Measurements from ENCODE around the gene RFX4. TPM values are rescaled to one million over a fixed set of nuclear protein-coding genes. Genes with fewer than 3 reads are reported as not detected.

RFX4 gene
- total RNA-seq, result not detected

GRCh38 chr12:106582641-106583230 lies at the start of gene RFX4:
TSS of gene RFX4 (plus strand) at chr12:106583004. CDS start at chr12:106583321, 317 bp downstream.
- Histone ChIP-seq H3K4me3 (peak within 1 kb of the TSS in 3 of 4 donors; percentile 21 to 42 (median 30)), H3K27ac (no peak within 1 kb of the TSS), H3K27me3 (peaks cover 4 to 72% (median 45%) of the 10 kb centered on the region in 4 donors), H3K9me3 (no peaks in the 10 kb centered on the region), H3K36me3 (no peaks in the 10 kb centered on the region), H3K4me1 (peaks cover 17 to 65% (median 40%) of the 10 kb centered on the region in 4 donors)
- WGBS, 2 donors, result 3% methylated on average over 25 to 28 of the region's 29 CpGs
- TF ChIP-seq POLR2AphosphoS5 (IDR thresholded peaks at IDR 0.05), result no peak
- TF ChIP-seq POLR2A (IDR thresholded peaks at IDR 0.05), result no peak
- TF ChIP-seq, protein P1, sequence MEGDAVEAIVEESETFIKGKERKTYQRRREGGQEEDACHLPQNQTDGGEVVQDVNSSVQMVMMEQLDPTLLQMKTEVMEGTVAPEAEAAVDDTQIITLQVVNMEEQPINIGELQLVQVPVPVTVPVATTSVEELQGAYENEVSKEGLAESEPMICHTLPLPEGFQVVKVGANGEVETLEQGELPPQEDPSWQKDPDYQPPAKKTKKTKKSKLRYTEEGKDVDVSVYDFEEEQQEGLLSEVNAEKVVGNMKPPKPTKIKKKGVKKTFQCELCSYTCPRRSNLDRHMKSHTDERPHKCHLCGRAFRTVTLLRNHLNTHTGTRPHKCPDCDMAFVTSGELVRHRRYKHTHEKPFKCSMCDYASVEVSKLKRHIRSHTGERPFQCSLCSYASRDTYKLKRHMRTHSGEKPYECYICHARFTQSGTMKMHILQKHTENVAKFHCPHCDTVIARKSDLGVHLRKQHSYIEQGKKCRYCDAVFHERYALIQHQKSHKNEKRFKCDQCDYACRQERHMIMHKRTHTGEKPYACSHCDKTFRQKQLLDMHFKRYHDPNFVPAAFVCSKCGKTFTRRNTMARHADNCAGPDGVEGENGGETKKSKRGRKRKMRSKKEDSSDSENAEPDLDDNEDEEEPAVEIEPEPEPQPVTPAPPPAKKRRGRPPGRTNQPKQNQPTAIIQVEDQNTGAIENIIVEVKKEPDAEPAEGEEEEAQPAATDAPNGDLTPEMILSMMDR (IDR thresholded peaks at IDR 0.05), result no peak
- no peak for TF ChIP-seq EP300 (IDR thresholded peaks at IDR 0.05)
- DNase-seq (peak in 1 of 2 donors; percentile 44), ATAC-seq (ENCODE audit: low FRiP score in 2 of 2) (no peak)

- DNase-seq (no peak), ATAC-seq (ENCODE audit: low FRiP score in 2 of 2) (no peak)
- Histone ChIP-seq H3K27me3 (no peaks in the 10 kb centered on the region), H3K36me3 (no peaks in the 10 kb centered on the region), H3K4me1 (no peaks in the 10 kb centered on the region), H3K27ac (no peak overlapping the region), H3K4me3 (no peak overlapping the region), H3K9me3 (peaks cover 0 to 11% (median 0%) of the 10 kb centered on the region in 4 donors)
- TF ChIP-seq EP300 (IDR thresholded peaks at IDR 0.05), result no peak
- TF ChIP-seq POLR2A (IDR thresholded peaks at IDR 0.05), result no peak
Measured at GRCh38 chr12:106541201-106541600, 41.6 kb upstream of the RFX4 start.

- DNase-seq, result no peak
- no peaks in the 10 kb centered on the region for H3K4me1 ChIP-seq
- no peak for TF ChIP-seq EP300 (IDR thresholded peaks at IDR 0.05)
- TF ChIP-seq, protein P1 (IDR thresholded peaks at IDR 0.05), result no peak
- TF ChIP-seq POLR2A (IDR thresholded peaks at IDR 0.05), result no peak
- no peak for TF ChIP-seq POLR2AphosphoS5 (IDR thresholded peaks at IDR 0.05)
- no peaks in the 10 kb centered on the region for H3K27me3 ChIP-seq
- no peaks in the 10 kb centered on the region for H3K9me3 ChIP-seq
- H3K36me3 ChIP-seq, result no peaks in the 10 kb centered on the region
- 88% methylated on average over 5 to 9 of the region's 9 CpGs for WGBS, 2 donors
- H3K4me3 ChIP-seq, result no peak overlapping the region
- no peak for ATAC-seq (ENCODE audit: low FRiP score in 2 of 2)
- H3K27ac ChIP-seq, result no peak overlapping the region
Measured at GRCh38 chr12:106551410-106551809, 31.4 kb upstream of the RFX4 start.

- Histone ChIP-seq H3K27ac (no peak overlapping the region), H3K4me1 (no peaks in the 10 kb centered on the region), H3K36me3 (no peaks in the 10 kb centered on the region), H3K27me3 (no peaks in the 10 kb centered on the region), H3K9me3 (no peaks in the 10 kb centered on the region), H3K4me3 (no peak overlapping the region)
- ATAC-seq (ENCODE audit: low FRiP score in 2 of 2) (no peak), DNase-seq (no peak)
- 76 to 77% methylated on average over 1 of the region's 1 CpG for WGBS, 2 donors
- TF ChIP-seq, protein P1 (IDR thresholded peaks at IDR 0.05), result no peak
- no peak for TF ChIP-seq POLR2AphosphoS5 (IDR thresholded peaks at IDR 0.05)
- no peak for TF ChIP-seq EP300 (IDR thresholded peaks at IDR 0.05)
- no peak for TF ChIP-seq POLR2A (IDR thresholded peaks at IDR 0.05)
Measured at GRCh38 chr12:106552228-106552627, 30.6 kb upstream of the RFX4 start.

DNA sequence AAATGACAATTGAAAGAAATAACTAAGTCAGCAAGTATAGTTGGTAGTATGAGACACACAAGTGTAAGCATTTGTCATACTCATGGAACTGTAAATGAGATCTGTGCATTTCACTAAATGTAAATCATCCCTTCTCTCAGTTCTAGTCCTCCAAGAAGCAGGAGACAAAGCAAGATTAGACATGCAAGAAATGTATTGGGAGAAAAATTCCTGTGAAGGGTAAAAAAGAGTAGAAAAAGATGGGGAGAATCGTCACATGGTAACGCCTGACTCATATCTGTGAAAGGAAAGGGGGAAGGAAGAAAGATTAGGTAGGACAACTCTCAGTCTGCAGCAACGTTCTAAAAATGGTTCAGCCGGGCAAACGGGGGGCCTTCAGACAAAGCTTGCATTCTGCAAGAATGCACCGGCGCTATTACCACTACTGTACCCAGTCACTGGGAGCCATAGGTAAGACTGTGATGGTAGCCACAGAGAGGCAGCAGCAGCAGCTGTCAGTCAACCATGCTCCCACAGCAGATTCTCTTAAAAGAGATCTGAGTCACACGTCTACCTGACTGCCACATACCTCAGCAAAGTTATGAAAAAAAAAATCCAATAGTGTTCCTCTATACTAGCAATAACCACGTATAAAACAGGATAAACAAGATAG lies 18.0 kb upstream of the RFX4 start:
- Histone ChIP-seq H3K36me3 (no peaks in the 10 kb centered on the region), H3K27me3 (no peaks in the 10 kb centered on the region), H3K27ac (no peak overlapping the region), H3K4me3 (no peak overlapping the region), H3K9me3 (peaks cover 0 to 6% (median 0%) of the 10 kb centered on the region in 4 donors), H3K4me1 (no peaks in the 10 kb centered on the region)
- TF ChIP-seq EP300 (IDR thresholded peaks at IDR 0.05), result no peak
- ATAC-seq (ENCODE audit: low FRiP score in 2 of 2) (no peak), DNase-seq (no peak)
- WGBS, 2 donors, result 66 to 74% methylated on average over 9 of the region's 9 CpGs

DNA sequence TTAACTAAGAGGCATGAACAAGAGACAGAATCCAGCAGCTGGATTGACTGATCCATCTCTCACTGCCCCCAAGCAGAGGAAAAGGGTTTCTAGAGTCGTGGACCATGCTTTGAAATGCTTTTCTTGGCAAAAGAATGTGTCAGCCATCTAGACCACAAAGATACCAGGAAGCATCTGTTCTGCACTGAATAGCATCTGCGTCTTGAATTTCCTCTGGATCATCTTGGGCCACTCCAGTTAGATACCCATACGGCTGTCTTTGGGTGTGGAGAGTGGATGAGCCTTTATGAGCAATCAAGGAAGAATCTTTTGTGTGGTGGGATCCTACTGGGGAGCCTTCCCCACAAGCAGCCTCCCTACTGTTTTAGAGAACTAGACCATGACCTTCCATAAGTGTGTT lies 16.0 kb upstream of the RFX4 start:
- Histone ChIP-seq H3K4me3 (no peak overlapping the region), H3K9me3 (no peaks in the 10 kb centered on the region), H3K36me3 (no peaks in the 10 kb centered on the region), H3K27ac (no peak overlapping the region), H3K4me1 (no peaks in the 10 kb centered on the region), H3K27me3 (no peaks in the 10 kb centered on the region)
- no peak for ATAC-seq (ENCODE audit: low FRiP score in 2 of 2)
- DNase-seq, result no peak
- WGBS, 2 donors, result 66 to 88% methylated on average over 3 of the region's 3 CpGs
- TF ChIP-seq EP300 (IDR thresholded peaks at IDR 0.05) (no peak), POLR2AphosphoS5 (IDR thresholded peaks at IDR 0.05) (no peak), POLR2A (IDR thresholded peaks at IDR 0.05) (no peak)
- TF ChIP-seq, protein P1 (IDR thresholded peaks at IDR 0.05), result no peak

All from upper lobe of left lung (tissue), 6 donors.